Uterus (tissue), 4 donors: ENCODE data around the gene NCOR2. TPM values are rescaled to one million over a fixed set of nuclear protein-coding genes. Genes with fewer than 3 reads are reported as not detected.
A peak's percentile ranks its signal among the peaks of the same experiment; 100 is the strongest.

ENCODE experiments used
- DNase-seq, 2 donors: peaks; one replicate each; pipeline ENCODE4 v3.0.0-alpha.2; 2019 to 2020
- H3K27ac ChIP-seq, 2 donors: fragments of 200-600 bp; sonication (generic); 1 replicate in 1 of 2; 2 replicates in 1 of 2; pipeline ENCODE4 v1.5.1; 2016 to 2018
- H3K27me3 ChIP-seq, 2 donors: fragments of 200-600 bp; sonication (generic); one replicate each; pipeline ENCODE4 v1.5.1; 2018 to 2019; ENCODE audit warnings: control low read depth in 1 of 2
- H3K36me3 ChIP-seq, 2 donors: fragments of 200-600 bp; sonication (generic); one replicate each; pipeline ENCODE4 v1.5.1; 2019; ENCODE audit warnings: control low read depth in 1 of 2
- H3K4me1 ChIP-seq, 2 donors: fragments of 200-600 bp; sonication (generic); one replicate each; pipeline ENCODE4 v1.5.1; 2018 to 2019; ENCODE audit warnings: control low read depth in 1 of 2
- H3K4me3 ChIP-seq, 2 donors: fragments of 200-600 bp; sonication (generic); 1 replicate in 1 of 2; 2 replicates in 1 of 2; pipeline ENCODE4 v1.5.1; 2018 to 2019; ENCODE audit warnings: mild to moderate bottlenecking in 1 of 2
- H3K9me3 ChIP-seq, 2 donors: fragments of 200-600 bp; sonication (generic); one replicate each; pipeline ENCODE4 v1.5.1; 2019; ENCODE audit warnings: control low read depth in 1 of 2
- CTCF ChIP-seq, 4 experiments: fragments of 200-600 bp in 2 of 4; fragments of 450-650 bp in 2 of 4; sonication (generic) in 2 of 4; IDR thresholded peaks; one replicate each; pipeline ENCODE4 v1.5.1; 2016 to 2019; ENCODE audit warnings: antibody characterized with exemption in 4 of 4, mild to moderate bottlenecking in 2 of 4, moderate library complexity in 1 of 4
- POLR2A ChIP-seq, 2 donors: fragments of 450-650 bp; IDR thresholded peaks; one replicate each; pipeline ENCODE4 v1.6.1; 2016; ENCODE audit warnings: antibody characterized with exemption in 2 of 2, mild to moderate bottlenecking in 1 of 2, moderate library complexity in 1 of 2
- intact Hi-C: fragments of 100-400 bp; cut with DNase I; formaldehyde crosslinking; loops from one replicate; pipeline ENCODE4 v1.15.1; 2023; ENCODE audit warnings: low total_unique reads
- total RNA-seq, 4 donors: library from RNA; depleted of rRNA in 3 of 4; stranded (reverse); fragments of >200 nt in 3 of 4; gene quantifications; one replicate each; pipeline versions ENCODE4 v1.1.0 to v1.2.4, GENCODE V29; 2014 to 2023
- donor health status: DM: yes; HTN: yes; CAD: no.

Gene NCOR2
- 100 to 1,000 TPM in 2 of 4 donors, 10 to 100 TPM in 2; 65.1 to 436 (median 102) TPM for total RNA-seq

DNA sequence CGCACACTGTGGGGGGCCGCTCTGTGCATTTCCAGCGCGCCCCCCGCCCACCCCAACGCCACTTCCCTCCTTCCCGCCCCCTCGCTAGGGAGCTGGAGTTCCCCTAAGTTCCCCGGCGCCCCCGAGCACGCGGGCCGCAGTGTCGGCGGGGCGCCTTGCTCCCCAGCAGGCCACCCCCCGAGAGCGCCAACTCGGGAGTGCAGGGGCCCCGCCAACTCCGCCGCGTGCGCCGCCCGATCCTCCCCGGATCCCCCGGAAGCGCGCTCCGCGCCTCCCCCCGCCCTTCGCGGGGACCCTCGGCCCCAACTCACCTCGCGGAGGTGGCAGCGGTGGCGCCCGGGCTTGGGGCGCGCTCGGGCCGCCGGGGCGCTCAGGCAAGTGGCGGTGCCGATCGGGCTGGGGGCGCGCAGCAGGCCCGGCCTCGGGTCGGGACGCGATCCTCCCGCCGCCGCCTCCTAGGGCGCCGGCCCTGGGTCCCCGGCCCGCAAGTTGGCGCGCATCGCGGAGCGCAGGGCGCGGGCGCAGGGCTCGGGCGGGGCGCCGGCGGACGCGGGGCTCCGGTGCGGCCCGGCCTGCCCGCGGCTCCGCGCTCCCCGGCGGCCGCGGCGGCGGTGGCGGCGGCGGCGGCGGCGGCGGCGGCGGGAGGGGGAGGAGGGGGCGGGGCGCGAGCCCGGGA, at the start of gene NCOR2:
TSS of gene NCOR2 (minus strand) at position 616 of the 676 bp plus-strand sequence. CDS start 72,361 bp downstream, outside the sequence.
- TF ChIP-seq POLR2A (IDR thresholded peaks at IDR 0.05) (peak in 1 of 2 donors; percentile 15), CTCF (IDR thresholded peaks at IDR 0.05) (peak in 1 of 4 experiments; percentile 23)
- Histone ChIP-seq H3K4me1 (peaks cover 0 to 20% of the 10 kb centered on the region in 2 donors), H3K9me3 (no peaks in the 10 kb centered on the region), H3K36me3 (no peaks in the 10 kb centered on the region), H3K27me3 (no peaks in the 10 kb centered on the region), H3K27ac (peak within 1 kb of the TSS; percentile 96 to 98), H3K4me3 (peak within 1 kb of the TSS; percentile 91 to 99)
- intact Hi-C loops: loop anchor here (10.0 kb wide), 1 partner anchor 198 kb away; no protein-coding TSS in a partner anchor
- peak in 1 of 2 donors; percentile 58 for DNase-seq

- Histone ChIP-seq H3K4me3 (no peak overlapping the region), H3K27me3 (no peaks in the 10 kb centered on the region), H3K27ac (no peak overlapping the region), H3K36me3 (no peaks in the 10 kb centered on the region), H3K4me1 (peaks cover 8 to 9% of the 10 kb centered on the region in 2 donors), H3K9me3 (no peaks in the 10 kb centered on the region)
- DNase-seq: no peak
- TF ChIP-seq POLR2A (IDR thresholded peaks at IDR 0.05) (no peak), CTCF (IDR thresholded peaks at IDR 0.05) (no peak)
- intact Hi-C loops: no loop called here
These were observed 49.2 kb upstream of the NCOR2 start for GRCh38 chr12:124616394-124617221.

DNA sequence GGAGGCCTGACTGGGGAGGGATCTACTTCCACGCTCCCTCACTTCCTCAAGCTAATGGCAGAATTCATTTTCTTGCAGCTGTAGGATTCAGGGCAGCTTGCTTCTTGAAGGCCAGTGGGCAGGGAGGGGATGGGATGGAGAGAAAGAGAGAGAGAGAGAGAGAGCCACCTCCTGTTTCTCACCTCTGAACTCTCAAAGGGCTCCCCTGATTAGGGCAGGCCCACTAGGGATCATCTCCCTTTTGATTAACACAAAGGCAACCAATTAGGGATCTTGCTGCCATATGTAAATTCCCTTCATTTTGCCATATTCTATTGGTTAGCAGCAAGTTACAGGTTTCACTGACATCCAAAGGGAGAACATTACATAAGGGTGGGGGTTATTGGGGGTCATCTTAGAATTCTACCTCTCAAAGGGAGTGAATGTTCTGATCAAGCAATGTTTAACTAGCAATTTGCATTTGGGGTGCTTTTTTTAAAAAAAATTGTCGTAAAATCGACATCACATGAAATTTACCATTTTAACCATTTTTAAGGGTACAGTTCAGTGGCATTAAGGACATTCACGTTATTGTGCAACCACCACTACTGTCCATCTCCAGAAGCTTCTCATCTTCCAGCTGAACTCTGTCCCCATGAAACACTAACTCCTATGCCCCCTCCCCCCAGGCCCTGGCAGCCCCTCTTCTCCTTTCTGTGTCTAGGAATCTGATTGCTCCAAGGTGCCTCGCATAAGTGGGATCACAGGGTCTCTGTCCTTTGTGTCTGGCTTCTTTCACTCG, 47.3 kb upstream of the NCOR2 start:
- H3K4me3 ChIP-seq: no peak overlapping the region
- H3K27me3 ChIP-seq: no peaks in the 10 kb centered on the region
- H3K4me1 ChIP-seq: no peaks in the 10 kb centered on the region
- intact Hi-C loops: no loop called here
- no peak overlapping the region for H3K27ac ChIP-seq
- TF ChIP-seq POLR2A (IDR thresholded peaks at IDR 0.05): no peak
- no peak for TF ChIP-seq CTCF (IDR thresholded peaks at IDR 0.05)
- no peaks in the 10 kb centered on the region for H3K9me3 ChIP-seq
- DNase-seq: no peak
- H3K36me3 ChIP-seq: no peaks in the 10 kb centered on the region

DNA sequence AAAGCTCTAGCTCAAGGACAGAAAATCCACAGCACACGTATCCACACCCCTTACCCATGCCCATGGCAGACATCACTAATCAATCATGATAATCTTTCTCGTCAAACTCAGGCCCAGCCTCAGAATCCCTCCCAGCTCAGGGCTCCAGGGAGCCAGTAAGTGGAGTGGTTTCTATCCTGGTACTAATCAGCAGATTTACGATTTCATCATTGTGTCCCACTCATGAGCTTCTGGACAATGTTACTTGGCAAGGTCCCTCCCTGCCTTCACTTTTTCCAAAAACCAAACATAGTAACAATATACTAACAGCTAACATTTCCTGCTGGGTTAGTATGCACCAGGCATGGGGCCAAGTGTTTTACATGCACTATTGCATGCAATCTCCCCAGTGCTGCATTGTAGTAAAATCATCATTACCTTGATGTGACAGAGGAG, 45.8 kb upstream of the NCOR2 start:
- Histone ChIP-seq H3K4me1 (peaks cover 0 to 6% of the 10 kb centered on the region in 2 donors), H3K36me3 (no peaks in the 10 kb centered on the region), H3K9me3 (no peaks in the 10 kb centered on the region), H3K27me3 (no peaks in the 10 kb centered on the region), H3K27ac (no peak overlapping the region), H3K4me3 (no peak overlapping the region)
- TF ChIP-seq POLR2A (IDR thresholded peaks at IDR 0.05): no peak
- TF ChIP-seq CTCF (IDR thresholded peaks at IDR 0.05): no peak
- no peak for DNase-seq
- intact Hi-C loops: no loop called here
